IMR-90 (cell line): ENCODE results near the gene SV2C. TPM values are rescaled to one million over a fixed set of nuclear protein-coding genes. Genes with fewer than 3 reads are reported as not detected.

ENCODE experiments used
- ATAC-seq: fragments of 200-7000 bp; cut with Tn5 transposase; 2 replicates; pipeline ENCODE4 v1.9.1; 2020; ENCODE audit warnings: low read depth, mild to moderate bottlenecking, moderate library complexity
- BruUV-seq: library from RNA; stranded (reverse); fragments of 400-500 nt; replicated peaks from 2 replicates; lab custom pipeline; 2021; lab: Mats Ljungman, UMichigan
- CTCF ChIA-PET: fragments of 300-600 bp; formaldehyde crosslinking; extraction: SDS; loops from one replicate; lab custom pipeline; 2021; ENCODE audit warnings: antibody characterized with exemption; lab: Yijun Ruan, JAX
- POLR2A ChIA-PET: fragments of 300-600 bp; sonication (Branson Sonifier 250); formaldehyde crosslinking; loops from one replicate; lab custom pipeline; 2022; ENCODE audit warnings: antibody characterized with exemption; ENCODE audit not compliant: unreplicated experiment; lab: Charles Lee
- DNase-seq: peaks from one replicate; pipeline ENCODE4 v3.0.0; 2013
- H2AFZ ChIP-seq: replicated peaks from 2 replicates; pipeline ENCODE3; 2013; ENCODE audit warnings: low read length, mild to moderate bottlenecking; ENCODE audit not compliant: poor library complexity
- H2AK5ac ChIP-seq: 2 replicates; pipeline ENCODE4 v1.6.1; 2013; ENCODE audit warnings: low read depth, low read length, inconsistent platforms
- H2AK9ac ChIP-seq: replicated peaks from 2 replicates; pipeline ENCODE3; 2013; ENCODE audit warnings: mild to moderate bottlenecking, low read depth, low read length, moderate library complexity; ENCODE audit not compliant: poor library complexity
- H2BK120ac ChIP-seq: 2 replicates; pipeline ENCODE4 v1.6.1; 2013; ENCODE audit warnings: low read depth, low read length, inconsistent platforms
- H2BK15ac ChIP-seq: 3 replicates; pipeline ENCODE4 v1.6.1; 2013; ENCODE audit warnings: low read depth, low read length, inconsistent platforms
- H2BK20ac ChIP-seq: 2 replicates; pipeline ENCODE4 v1.6.1; 2013; ENCODE audit warnings: low read depth, mild to moderate bottlenecking, inconsistent platforms, low read length, moderate library complexity
- H2BK5ac ChIP-seq: 2 replicates; pipeline ENCODE4 v1.6.1; 2013; ENCODE audit warnings: mild to moderate bottlenecking, low read depth, low read length, inconsistent platforms; ENCODE audit not compliant: poor library complexity, severe bottlenecking
- H3K14ac ChIP-seq: replicated peaks from 2 replicates; pipeline ENCODE4 v1.6.1; 2013; ENCODE audit warnings: low read depth, low read length, inconsistent platforms
- H3K18ac ChIP-seq: 2 replicates; pipeline ENCODE4 v1.6.1; 2013; ENCODE audit warnings: low read depth, low read length, control low read depth
- H3K23ac ChIP-seq: 2 replicates; pipeline ENCODE4 v1.6.1; 2013; ENCODE audit warnings: low read depth, low read length, inconsistent platforms
- H3K27ac ChIP-seq: 2 replicates; pipeline ENCODE4 v1.5.1; 2013; ENCODE audit warnings: mild to moderate bottlenecking, control low read depth, low read length; ENCODE audit not compliant: insufficient read depth
- H3K27me3 ChIP-seq: 2 replicates; pipeline ENCODE4 v1.6.1; 2013; ENCODE audit warnings: low read length; ENCODE audit not compliant: control insufficient read depth, insufficient read depth
- H3K36me3 ChIP-seq: 2 replicates; pipeline ENCODE4 v1.6.1; 2013; ENCODE audit warnings: low read length, mixed read lengths; ENCODE audit not compliant: control insufficient read depth, insufficient read depth
- H3K4ac ChIP-seq: 2 replicates; pipeline ENCODE4 v1.6.1; 2013; ENCODE audit warnings: low read depth, low read length, inconsistent platforms
- H3K4me1 ChIP-seq: 2 replicates; pipeline ENCODE4 v1.6.1; 2013; ENCODE audit warnings: low read length, mixed read lengths; ENCODE audit not compliant: control insufficient read depth, insufficient read depth
- H3K4me2 ChIP-seq: 2 replicates; pipeline ENCODE4 v1.6.1; 2013; ENCODE audit warnings: low read depth, mild to moderate bottlenecking, control low read depth, low read length, moderate library complexity
- H3K4me3 ChIP-seq: 2 replicates; pipeline ENCODE4 v1.5.1; 2013; ENCODE audit warnings: low read depth, mild to moderate bottlenecking, control low read depth, low read length, moderate library complexity; ENCODE audit not compliant: insufficient read depth
- H3K56ac ChIP-seq: 2 replicates; pipeline ENCODE4 v1.6.1; 2013; ENCODE audit warnings: low read length, inconsistent platforms; ENCODE audit not compliant: insufficient read depth; ENCODE audit errors: extremely low read depth
- H3K79me1 ChIP-seq, 2 experiments: 2 replicates each; pipeline ENCODE4 v1.6.1; 2013; ENCODE audit warnings: low read length in 2 of 2, inconsistent platforms in 1 of 2, low read depth in 1 of 2
- H3K9ac ChIP-seq: 2 replicates; pipeline ENCODE4 v1.6.1; 2013; ENCODE audit warnings: low read depth, low read length, control low read depth
- H3K9me1 ChIP-seq: 2 replicates; pipeline ENCODE4 v1.6.1; 2013; ENCODE audit warnings: low read length, inconsistent platforms; ENCODE audit not compliant: insufficient read depth
- H3K9me3 ChIP-seq: 2 replicates; pipeline ENCODE4 v1.6.1; 2013; ENCODE audit warnings: low read length; ENCODE audit not compliant: control insufficient read depth, insufficient read depth
- H4K20me1 ChIP-seq: 2 replicates; pipeline ENCODE4 v1.6.1; 2013; ENCODE audit warnings: low read length, inconsistent platforms; ENCODE audit not compliant: insufficient read depth
- H4K5ac ChIP-seq: 2 replicates; pipeline ENCODE4 v1.6.1; 2013; ENCODE audit warnings: mild to moderate bottlenecking, low read depth, low read length, control low read depth
- H4K8ac ChIP-seq, 2 experiments: 2 replicates each; pipeline ENCODE4 v1.6.1; 2013; ENCODE audit warnings: low read depth in 2 of 2, low read length in 2 of 2, control low read depth in 1 of 2, inconsistent platforms in 1 of 2
- H4K91ac ChIP-seq: 2 replicates; pipeline ENCODE4 v1.6.1; 2013; ENCODE audit warnings: low read depth, low read length, inconsistent platforms; ENCODE audit not compliant: insufficient read depth
- CEBPB ChIP-seq: IDR thresholded peaks from 2 replicates; pipeline ENCODE4 v1.6.1; 2012; ENCODE audit warnings: low read depth, low read length, improper control_type of control experiment
- FOS ChIP-seq: fragments of 150-350 bp; IDR thresholded peaks from 2 replicates; pipeline ENCODE4 v1.6.1; 2016; ENCODE audit warnings: low read depth, low read length
- MXI1 ChIP-seq: IDR thresholded peaks from 2 replicates; pipeline ENCODE4 v1.6.1; 2012; ENCODE audit warnings: low read depth, mild to moderate bottlenecking, low read length, moderate library complexity, borderline replicate concordance
- RAD21 ChIP-seq: IDR thresholded peaks from 2 replicates; pipeline ENCODE4 v1.6.1; 2012; ENCODE audit warnings: low read length, improper control_type of control experiment
- RFX5 ChIP-seq: IDR thresholded peaks from 2 replicates; pipeline ENCODE4 v1.8.0; 2012; ENCODE audit warnings: low read depth, mild to moderate bottlenecking, low read length, moderate library complexity
- SMC3 ChIP-seq: fragments of 150-350 bp; IDR thresholded peaks from 2 replicates; pipeline ENCODE4 v1.6.1; 2016; ENCODE audit warnings: low read depth, mild to moderate bottlenecking, antibody characterized with exemption, low read length, moderate library complexity
- WGBS, 2 experiments: methylation state at CpG; one replicate each; pipeline versions ENCODE4 v1.1.5 to v1.1.7; 2013; ENCODE audit warnings: missing lambda C conversion rate in 2 of 2; ENCODE audit not compliant: insufficient read length in 1 of 2; ENCODE audit errors: extremely low coverage in 2 of 2; 5-methylcytosine and 5-hydroxymethylcytosine counted together
- dilution Hi-C: fragments of 300-500 bp; cut with HindIII; formaldehyde crosslinking; loops from one replicate; pipeline ENCODE4 v1.14.3; 2018; ENCODE audit warnings: low sequenced_read_pairs; ENCODE audit not compliant: unreplicated experiment
- in situ Hi-C: fragments of 300-500 bp; cut with MboI; formaldehyde crosslinking; loops from 3 replicates; pipeline ENCODE4 v1.14.3; 2019; ENCODE audit warnings: low sequenced_read_pairs, inconsistent platforms, mixed read lengths
- intact Hi-C: fragments of 100-400 bp; cut with micrococcal nuclease; formaldehyde crosslinking; loops from 2 replicates; pipeline ENCODE4 v1.10.0; 2022
- polyA plus RNA-seq, 3 experiments: library from polyadenylated mRNA; depleted of rRNA; stranded (reverse); fragments of >200 nt; gene quantifications; 2 replicates each; pipeline ENCODE4 v1.2.3, GENCODE V29; 2012; ENCODE audit warnings: low replicate concordance in 1 of 3
- total RNA-seq: library from RNA; depleted of rRNA; stranded (reverse); fragments of >200 nt; gene quantifications from 2 replicates; pipeline ENCODE4 v1.2.3, GENCODE V29; 2012

The SV2C gene
- total and polyA plus RNA-seq, 2 of the 4 experiments (the other 2 are of a cell fraction): not detected

DNA sequence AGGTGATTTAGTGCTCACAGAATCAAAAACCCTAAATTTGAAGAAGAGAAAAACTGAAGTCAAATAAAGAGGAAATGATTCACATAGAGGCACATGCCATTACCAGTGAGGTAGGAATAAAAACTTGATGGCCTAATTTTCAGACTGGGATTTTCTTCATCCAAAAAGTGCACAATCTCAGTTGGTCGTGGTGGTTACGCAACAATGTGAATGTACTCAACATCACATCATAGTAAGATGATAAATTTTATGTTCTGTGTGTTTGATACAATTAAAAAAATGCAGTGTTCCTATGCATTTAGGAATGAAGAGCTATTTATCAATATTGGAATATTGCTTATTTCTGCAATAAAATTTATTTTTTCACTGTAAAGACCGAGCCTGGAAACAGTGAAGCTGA is 60.7 kb downstream of the SV2C start:
- in situ Hi-C loops (no loop called here), intact Hi-C loops (no loop called here), dilution Hi-C loops (no loop called here)
- ChIA-PET CTCF (no interaction called here), POLR2A (no interaction called here)
- Histone ChIP-seq H3K9me1 (no peaks in the 10 kb centered on the region), H3K27ac (no peak overlapping the region), H2BK20ac (no peak overlapping the region), H3K4ac (no peak overlapping the region), H3K23ac (no peak overlapping the region), H4K91ac (no peak overlapping the region), H2AK9ac (no peak overlapping the region), H3K4me1 (no peaks in the 10 kb centered on the region), H3K4me3 (no peak overlapping the region), H3K4me2 (no peak overlapping the region), H3K9ac (no peak overlapping the region), H2BK120ac (no peak overlapping the region), H2BK15ac (no peak overlapping the region), H2AK5ac (no peak overlapping the region), H3K14ac (no peak overlapping the region), H3K79me1 (no peaks in the 10 kb centered on the region), H3K9me3 (no peaks in the 10 kb centered on the region), H2AFZ (no peak overlapping the region), H3K18ac (no peak overlapping the region), H4K5ac (no peak overlapping the region), H4K8ac (no peak overlapping the region), H3K27me3 (no peaks in the 10 kb centered on the region), H2BK5ac (no peak overlapping the region), H4K20me1 (no peaks in the 10 kb centered on the region), H3K36me3 (no peaks in the 10 kb centered on the region), H3K56ac (no peak overlapping the region)
- TF ChIP-seq RAD21: no peak
- TF ChIP-seq MXI1: no peak
- peak; percentile 84 for TF ChIP-seq CEBPB
- no peak for TF ChIP-seq RFX5
- no peak for TF ChIP-seq SMC3
- no peak for TF ChIP-seq FOS
- ATAC-seq: no peak
- no TSS peak for BruUV-seq
- DNase-seq: no peak
- no CpG with 5 or more reads among the region's 3 CpGs for WGBS, 2 experiments
